GM18526 (cell line): ENCODE measurements around the gene PHYHIPL.

Experiments used
- POLR2A ChIP-seq: IDR thresholded peaks from 3 replicates; pipeline ENCODE4 v1.6.1; 2011; ENCODE audit not compliant: insufficient read length; ENCODE audit errors: extremely low read depth

The PHYHIPL gene

DNA sequence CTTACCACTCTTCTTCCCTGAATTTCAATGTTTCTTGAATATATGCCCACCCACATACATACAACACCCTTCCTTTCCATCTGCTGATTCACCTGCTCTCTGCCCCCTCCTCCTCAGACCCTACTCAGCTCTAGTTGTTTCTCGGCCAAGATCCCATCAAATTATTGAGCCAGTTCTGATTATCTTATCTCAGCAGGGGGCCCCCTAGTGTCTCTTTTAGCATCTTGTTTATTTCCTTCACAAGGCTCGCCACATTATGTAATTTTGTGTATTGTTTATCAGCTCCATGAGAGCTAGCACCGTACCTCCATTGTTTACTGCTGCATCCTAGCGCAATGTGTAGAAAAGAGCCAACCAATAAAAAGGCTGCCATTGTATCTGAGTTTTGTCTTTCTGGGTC is 114.0 kb downstream of the PHYHIPL start:
- no peak for TF ChIP-seq POLR2A
